H7 (cell line): Measurements from ENCODE around the gene OSBPL3. TPM values are rescaled to one million over a fixed set of nuclear protein-coding genes. Genes with fewer than 3 reads are reported as not detected.
"Not testable (repeated sequence)": the region's sequence is repeated elsewhere in the genome, so short reads cannot be mapped to it uniquely, and the experiment has no call there.

Experiments
- DNase-seq: peaks from one replicate; pipeline ENCODE4 v3.0.0; 2012
- H3K27me3 ChIP-seq: 2 replicates; pipeline ENCODE4 v1.6.0; 2011; ENCODE audit warnings: mild to moderate bottlenecking, low read length; ENCODE audit not compliant: control insufficient read depth, insufficient read depth
- H3K36me3 ChIP-seq: replicated peaks from 2 replicates; pipeline ENCODE4 v1.5.1; 2011; ENCODE audit warnings: low read length; ENCODE audit not compliant: control insufficient read depth, insufficient read depth
- H3K4me3 ChIP-seq: 2 replicates; pipeline ENCODE4 v1.5.1; 2011; ENCODE audit warnings: low read depth, mild to moderate bottlenecking, control low read depth, low read length, moderate library complexity; ENCODE audit not compliant: insufficient read depth
- total RNA-seq: library from RNA; depleted of rRNA; stranded (reverse); fragments of >200 nt; shearing (Covaris generic); gene quantifications from 2 replicates; pipeline ENCODE4 v1.2.3, GENCODE V29; 2014

OSBPL3 gene
- total RNA-seq, 1 experiment from 2014 or later, result 8.8 TPM

- Histone ChIP-seq H3K27me3 (no peaks in the 10 kb centered on the region), H3K36me3 (no peaks in the 10 kb centered on the region; the same call in 1 of the 2 replicates)
Measured at GRCh38 chr7:24800667-24801066, 179.3 kb downstream of the OSBPL3 start.

GRCh38 chr7:24800073-24800472, 179.9 kb downstream of the OSBPL3 start:
- DNase-seq, result no peak

More at GRCh38 chr7:24800667-24801066, 179.3 kb downstream of the OSBPL3 start:
- H3K4me3 ChIP-seq, result no peak overlapping the region
- DNase-seq, result no peak

GRCh38 chr7:24799506-24799905, 180.5 kb downstream of the OSBPL3 start:
- DNase-seq, result no peak
- no peaks in the 10 kb centered on the region; the same call in 1 of the 2 replicates for H3K36me3 ChIP-seq
- no peaks in the 10 kb centered on the region for H3K27me3 ChIP-seq
- no peak overlapping the region for H3K4me3 ChIP-seq

More at GRCh38 chr7:24800073-24800472, 179.9 kb downstream of the OSBPL3 start:
- no peaks in the 10 kb centered on the region for H3K27me3 ChIP-seq
- H3K4me3 ChIP-seq, result no peak overlapping the region
- H3K36me3 ChIP-seq, result no peaks in the 10 kb centered on the region; the same call in 1 of the 2 replicates

- no peaks in the 10 kb centered on the region; the same call in 1 of the 2 replicates for H3K36me3 ChIP-seq
- H3K4me3 ChIP-seq, result no peak overlapping the region
- no peak for DNase-seq
- no peaks in the 10 kb centered on the region for H3K27me3 ChIP-seq
Measured at GRCh38 chr7:24798261-24798660, 181.7 kb downstream of the OSBPL3 start.

GRCh38 chr7:24797270-24797669, 182.7 kb downstream of the OSBPL3 start:
- no peak overlapping the region for H3K4me3 ChIP-seq
- H3K27me3 ChIP-seq, result no peaks in the 10 kb centered on the region
- no peaks in the 10 kb centered on the region; the same call in 1 of the 2 replicates for H3K36me3 ChIP-seq
- no peak for DNase-seq

- Histone ChIP-seq H3K27me3 (no peaks in the 10 kb centered on the region), H3K4me3 (no peak overlapping the region), H3K36me3 (no peaks in the 10 kb centered on the region; the same call in 1 of the 2 replicates)
- no peak for DNase-seq
Measured at GRCh38 chr7:24795407-24795767, 184.6 kb downstream of the OSBPL3 start.

- H3K36me3 ChIP-seq, H3K27me3 ChIP-seq, DNase-seq, H3K4me3 ChIP-seq: not testable (repeated sequence)
Measured at GRCh38 chr7:24794751-24795406, 185.1 kb downstream of the OSBPL3 start.

- H3K27me3 ChIP-seq, result no peaks in the 10 kb centered on the region
- H3K36me3 ChIP-seq, result no peaks in the 10 kb centered on the region; the same call in 1 of the 2 replicates
- no peak overlapping the region for H3K4me3 ChIP-seq
- DNase-seq, result no peak
Measured at GRCh38 chr7:24793982-24794648, 185.9 kb downstream of the OSBPL3 start.

- Histone ChIP-seq H3K27me3 (no peaks in the 10 kb centered on the region), H3K4me3 (no peak overlapping the region), H3K36me3 (no peaks in the 10 kb centered on the region)
- DNase-seq, result no peak
Measured at GRCh38 chr7:24788961-24789576, 190.9 kb downstream of the OSBPL3 start.

GRCh38 chr7:24788075-24788474, 191.9 kb downstream of the OSBPL3 start:
- H3K27me3 ChIP-seq, result no peaks in the 10 kb centered on the region
- no peak for DNase-seq
- no peaks in the 10 kb centered on the region for H3K36me3 ChIP-seq
- no peak overlapping the region for H3K4me3 ChIP-seq

GRCh38 chr7:24786941-24787340, 193.0 kb downstream of the OSBPL3 start:
- Histone ChIP-seq H3K36me3 (no peaks in the 10 kb centered on the region), H3K27me3 (no peaks in the 10 kb centered on the region), H3K4me3 (no peak overlapping the region)
- DNase-seq, result no peak

- no peaks in the 10 kb centered on the region for H3K36me3 ChIP-seq
- DNase-seq, result no peak
- H3K4me3 ChIP-seq, result no peak overlapping the region
- H3K27me3 ChIP-seq, result no peaks in the 10 kb centered on the region
Measured at GRCh38 chr7:24786306-24786705, 193.7 kb downstream of the OSBPL3 start.

- no peak for DNase-seq
- Histone ChIP-seq H3K4me3 (no peak overlapping the region), H3K27me3 (no peaks in the 10 kb centered on the region), H3K36me3 (no peaks in the 10 kb centered on the region)
Measured at GRCh38 chr7:24784277-24784676, 195.7 kb downstream of the OSBPL3 start.

- Histone ChIP-seq H3K36me3 (no peaks in the 10 kb centered on the region), H3K4me3 (no peak overlapping the region), H3K27me3 (no peaks in the 10 kb centered on the region)
- no peak for DNase-seq
Measured at GRCh38 chr7:24783698-24784097, 196.3 kb downstream of the OSBPL3 start.

- Histone ChIP-seq H3K36me3 (no peaks in the 10 kb centered on the region), H3K4me3 (no peak overlapping the region), H3K27me3 (no peaks in the 10 kb centered on the region)
- DNase-seq, result no peak
Measured at GRCh38 chr7:24781106-24781505, 198.9 kb downstream of the OSBPL3 start.
